GM23338 (cell line): Measurements from ENCODE around the gene TUBB2A. TPM values are rescaled to one million over a fixed set of nuclear protein-coding genes. Genes with fewer than 3 reads are reported as not detected.
A peak's percentile ranks its signal among the peaks of the same experiment; 100 is the strongest.
"Not testable (repeated sequence)": the region's sequence is repeated elsewhere in the genome, so short reads cannot be mapped to it uniquely, and the experiment has no call there.

Source experiments
- ATAC-seq: fragments of 200-7000 bp; cut with Tn5 transposase; 3 replicates; pipeline ENCODE4 v1.9.1; 2020
- DNase-seq: peaks from one replicate; pipeline ENCODE4 v3.0.0-alpha.2; 2015; ENCODE audit warnings: low spot score
- H2AFZ ChIP-seq: fragments of 200-600 bp; sonication (generic); 2 replicates; pipeline ENCODE4 v1.8.0; 2016; ENCODE audit warnings: antibody characterized with exemption, mild to moderate bottlenecking, moderate library complexity
- H3F3A ChIP-seq: fragments of 200-600 bp; sonication (generic); replicated peaks from 2 replicates; pipeline ENCODE4 v1.8.0; 2017; ENCODE audit warnings: antibody characterized with exemption, mixed run types, low read depth
- H3K27ac ChIP-seq: fragments of 200-600 bp; sonication (generic); 2 replicates; pipeline ENCODE4 v1.6.1; 2016; ENCODE audit warnings: low read depth
- H3K27me3 ChIP-seq: fragments of 200-600 bp; sonication (generic); 2 replicates; pipeline ENCODE4 v1.8.0; 2016; ENCODE audit warnings: mild to moderate bottlenecking, mixed run types, moderate library complexity; ENCODE audit not compliant: insufficient read depth
- H3K36me3 ChIP-seq: fragments of 200-600 bp; sonication (generic); 2 replicates; pipeline ENCODE4 v1.8.0; 2016; ENCODE audit warnings: mild to moderate bottlenecking; ENCODE audit not compliant: insufficient read depth
- H3K4me1 ChIP-seq: fragments of 200-600 bp; sonication (generic); 2 replicates; pipeline ENCODE4 v1.8.0; 2016; ENCODE audit warnings: mild to moderate bottlenecking, moderate library complexity; ENCODE audit not compliant: insufficient read depth
- H3K4me2 ChIP-seq: fragments of 200-600 bp; sonication (generic); 2 replicates; pipeline ENCODE4 v1.7.1; 2017; ENCODE audit warnings: mixed run types
- H3K4me3 ChIP-seq: fragments of 200-600 bp; sonication (generic); 2 replicates; pipeline ENCODE4 v1.6.1; 2016; ENCODE audit warnings: mixed run types
- H3K79me2 ChIP-seq: fragments of 200-600 bp; sonication (generic); replicated peaks from 2 replicates; pipeline ENCODE4 v1.8.0; 2017; ENCODE audit warnings: mild to moderate bottlenecking; ENCODE audit not compliant: insufficient read depth
- H3K9me2 ChIP-seq: fragments of 200-600 bp; sonication (generic); 2 replicates; pipeline ENCODE4 v1.8.0; 2017; ENCODE audit not compliant: insufficient read depth
- H4K20me1 ChIP-seq: fragments of 200-600 bp; sonication (generic); replicated peaks from 2 replicates; pipeline ENCODE4 v1.8.0; 2017; ENCODE audit warnings: mild to moderate bottlenecking; ENCODE audit not compliant: insufficient read depth
- H3K27ac Mint-ChIP-seq: 2 replicates; pipeline ENCODE4 v1.8.0; 2020; ENCODE audit warnings: inconsistent platforms, mild to moderate bottlenecking, moderate library complexity, mixed read lengths
- H3K27me3 Mint-ChIP-seq: 3 replicates; pipeline ENCODE4 v1.8.0; 2022; ENCODE audit warnings: low read depth, mild to moderate bottlenecking, moderate library complexity, mixed read lengths, inconsistent platforms; ENCODE audit not compliant: insufficient read depth, poor library complexity
- H3K36me3 Mint-ChIP-seq: 3 replicates; pipeline ENCODE4 v1.8.0; 2021; ENCODE audit warnings: low read depth, mild to moderate bottlenecking, inconsistent platforms, moderate library complexity, mixed read lengths
- H3K4me1 Mint-ChIP-seq: 3 replicates; pipeline ENCODE4 v1.8.0; 2020; ENCODE audit warnings: mild to moderate bottlenecking, inconsistent platforms, mixed read lengths
- H3K4me3 Mint-ChIP-seq: 3 replicates; pipeline ENCODE4 v1.8.0; 2021; ENCODE audit warnings: moderate library complexity, mild to moderate bottlenecking, inconsistent platforms, mixed read lengths
- H3K9me3 Mint-ChIP-seq: 3 replicates; pipeline ENCODE4 v1.8.0; 2020; ENCODE audit warnings: moderate library complexity, mild to moderate bottlenecking, inconsistent platforms, mixed read lengths
- NANOG ChIP-seq: IDR thresholded peaks from 2 replicates; pipeline ENCODE4 v1.6.1; 2016; ENCODE audit warnings: antibody characterized with exemption, borderline replicate concordance
- ZNF114 ChIP-seq: fragments of 250-450 bp; sonication (Bioruptor Pico); IDR thresholded peaks from 2 replicates; pipeline ENCODE4 v1.5.0; 2020; ENCODE audit warnings: mild to moderate bottlenecking, moderate library complexity
- polyA plus RNA-seq: library from polyadenylated mRNA; unstranded; fragments of >200 nt; fragmentation: Nextera tagmentation; extraction: Ambion mirVana; gene quantifications from 2 replicates; pipeline ENCODE4 v1.2.1, GENCODE V29; 2016
- total RNA-seq: library from RNA; depleted of rRNA; stranded (reverse); fragments of >200 nt; shearing (Covaris generic); gene quantifications from 2 replicates; pipeline ENCODE4 v1.2.3, GENCODE V29; 2014
- TF ChIP-seq, protein P1 (sequence below): IDR thresholded peaks from 2 replicates; pipeline ENCODE4 v1.6.1; 2016; ENCODE audit warnings: antibody characterized with exemption
- TF ChIP-seq, protein P2 (sequence below): fragments of 250-450 bp; sonication (Bioruptor Pico); IDR thresholded peaks from 2 replicates; pipeline ENCODE4 v1.5.0; 2020; ENCODE audit warnings: mild to moderate bottlenecking, moderate library complexity

TUBB2A gene
- total and polyA plus RNA-seq, 2 experiments from 2014 or later = 305 to 376 TPM

DNA sequence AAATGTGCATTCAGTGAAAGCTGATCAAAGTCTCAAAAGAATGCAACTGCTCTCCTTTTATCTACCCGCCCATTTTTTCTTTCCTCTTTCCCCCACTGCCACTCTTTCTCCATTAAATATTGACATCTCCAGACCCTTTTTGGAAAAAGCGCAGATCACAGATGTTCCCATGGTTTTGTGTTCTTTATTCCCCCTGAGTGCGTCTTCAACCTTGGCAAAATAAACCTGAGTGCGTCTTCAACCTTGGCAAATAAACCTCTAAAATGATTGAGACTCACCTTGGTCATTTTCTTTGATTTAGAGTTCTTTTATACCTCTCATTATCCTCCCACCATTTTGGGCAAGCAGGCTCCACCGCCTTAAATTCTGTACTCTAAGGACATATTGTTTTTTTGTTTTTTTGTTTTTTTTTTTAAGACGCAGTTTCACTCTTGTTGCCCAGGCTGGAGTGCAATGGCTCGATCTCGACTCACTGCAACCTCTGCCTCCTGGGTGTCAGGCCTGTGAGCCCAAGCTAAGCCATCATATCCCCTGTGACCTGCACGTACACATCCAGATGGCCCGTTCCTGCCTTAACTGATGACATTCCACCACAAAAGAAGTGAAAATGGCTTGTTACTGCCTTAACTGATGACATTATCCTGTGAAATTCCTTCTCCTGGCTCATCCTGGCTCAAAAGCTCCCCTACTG lies 9.3 kb upstream of the TUBB2A start:
- H3K9me3 Mint-ChIP-seq, H3K27me3 ChIP-seq, H3K36me3 ChIP-seq, H2AFZ ChIP-seq, H3K36me3 Mint-ChIP-seq, H3K9me2 ChIP-seq, DNase-seq, H3K79me2 ChIP-seq, ATAC-seq, H4K20me1 ChIP-seq: not testable (repeated sequence)
- Mint-ChIP-seq H3K4me3 (peak overlapping the region; percentile 20; the same call in 1 of the 3 replicates), H3K4me1 (peaks cover 52% of the 10 kb centered on the region), H3K27ac (peak overlapping the region; percentile 83), H3K27me3 (peaks cover 13% of the 10 kb centered on the region)
- Histone ChIP-seq H3F3A (peaks cover 25% of the 10 kb centered on the region), H3K4me2 (peak overlapping the region; percentile 40; the same call in 1 of the 2 replicates), H3K4me1 (peaks cover 45% of the 10 kb centered on the region), H3K4me3 (0 out of 2 replicates have a peak overlapping the region, but pooled peaks have one; percentile 15), H3K27ac (peak overlapping the region; percentile 94)
- TF ChIP-seq NANOG = peak; percentile 33; the same call in 1 of the 2 replicates

DNA sequence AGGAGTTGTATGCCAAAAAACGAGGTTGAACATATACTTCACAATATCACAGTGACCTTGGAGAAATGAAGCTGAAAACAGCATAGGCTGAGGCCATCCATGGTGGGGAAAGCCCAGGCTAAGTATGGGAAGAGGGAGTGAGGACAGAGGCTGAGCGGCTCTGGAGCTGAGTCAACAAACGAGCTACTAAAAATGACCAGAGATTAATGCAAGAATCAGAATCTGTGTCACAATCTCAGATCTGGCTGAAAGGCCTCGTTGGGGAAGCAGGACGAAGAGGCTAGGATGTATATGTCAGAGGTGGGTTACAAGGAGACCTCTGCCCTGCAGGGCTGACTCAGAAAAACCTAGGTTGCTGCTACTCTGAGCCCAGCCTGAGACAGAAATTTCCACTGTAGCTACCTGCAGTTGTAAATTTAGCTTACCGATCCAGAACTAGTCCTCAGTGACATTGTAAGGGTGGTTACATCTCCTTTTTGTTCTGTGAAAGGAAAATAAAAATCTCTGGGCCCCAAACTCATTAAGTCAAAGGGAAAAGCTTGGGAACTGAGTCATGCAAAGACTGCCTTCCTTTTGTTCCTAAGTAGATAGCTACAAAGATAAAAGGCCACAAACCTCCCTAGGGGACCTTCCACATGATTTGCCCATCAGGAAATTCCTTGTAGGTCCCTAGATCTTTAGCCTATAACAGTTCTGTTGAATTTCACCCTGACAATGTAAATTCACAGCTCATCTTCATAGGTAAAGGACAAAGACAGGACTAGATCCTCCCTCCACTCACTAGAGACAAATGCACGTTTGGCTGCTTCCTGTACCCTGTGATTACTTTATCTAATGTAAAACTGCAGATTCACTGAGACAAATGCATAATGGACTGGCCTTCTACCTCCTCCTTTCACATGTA lies 8.5 kb upstream of the TUBB2A start:
- Histone ChIP-seq H3K27me3 (no peaks in the 10 kb centered on the region), H4K20me1 (no peaks in the 10 kb centered on the region), H3K79me2 (peaks cover 5% of the 10 kb centered on the region; the same call in 1 of the 2 replicates), H3K36me3 (no peaks in the 10 kb centered on the region), H3K4me3 (peak overlapping the region; percentile 35), H3K27ac (peak overlapping the region; percentile 94), H3F3A (peaks cover 25% of the 10 kb centered on the region), H2AFZ (no peak overlapping the region), H3K9me2 (no peaks in the 10 kb centered on the region), H3K4me2 (peak overlapping the region; percentile 73), H3K4me1 (peaks cover 51% of the 10 kb centered on the region)
- peak overlapping the region; percentile 46; the same call in 2 of the 3 replicates for H3K4me3 Mint-ChIP-seq
- ATAC-seq = peak; percentile 40
- H3K9me3 Mint-ChIP-seq = peaks cover 8% of the 10 kb centered on the region; the same call in 2 of the 3 replicates
- peaks cover 13% of the 10 kb centered on the region for H3K27me3 Mint-ChIP-seq
- H3K27ac Mint-ChIP-seq = peak overlapping the region; percentile 83
- TF ChIP-seq, protein P1, sequence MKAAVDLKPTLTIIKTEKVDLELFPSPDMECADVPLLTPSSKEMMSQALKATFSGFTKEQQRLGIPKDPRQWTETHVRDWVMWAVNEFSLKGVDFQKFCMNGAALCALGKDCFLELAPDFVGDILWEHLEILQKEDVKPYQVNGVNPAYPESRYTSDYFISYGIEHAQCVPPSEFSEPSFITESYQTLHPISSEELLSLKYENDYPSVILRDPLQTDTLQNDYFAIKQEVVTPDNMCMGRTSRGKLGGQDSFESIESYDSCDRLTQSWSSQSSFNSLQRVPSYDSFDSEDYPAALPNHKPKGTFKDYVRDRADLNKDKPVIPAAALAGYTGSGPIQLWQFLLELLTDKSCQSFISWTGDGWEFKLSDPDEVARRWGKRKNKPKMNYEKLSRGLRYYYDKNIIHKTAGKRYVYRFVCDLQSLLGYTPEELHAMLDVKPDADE = peak; percentile 44; the same call in 1 of the 2 replicates
- TF ChIP-seq NANOG (peak; percentile 88), ZNF114 (no peak)
- TF ChIP-seq, protein P2, sequence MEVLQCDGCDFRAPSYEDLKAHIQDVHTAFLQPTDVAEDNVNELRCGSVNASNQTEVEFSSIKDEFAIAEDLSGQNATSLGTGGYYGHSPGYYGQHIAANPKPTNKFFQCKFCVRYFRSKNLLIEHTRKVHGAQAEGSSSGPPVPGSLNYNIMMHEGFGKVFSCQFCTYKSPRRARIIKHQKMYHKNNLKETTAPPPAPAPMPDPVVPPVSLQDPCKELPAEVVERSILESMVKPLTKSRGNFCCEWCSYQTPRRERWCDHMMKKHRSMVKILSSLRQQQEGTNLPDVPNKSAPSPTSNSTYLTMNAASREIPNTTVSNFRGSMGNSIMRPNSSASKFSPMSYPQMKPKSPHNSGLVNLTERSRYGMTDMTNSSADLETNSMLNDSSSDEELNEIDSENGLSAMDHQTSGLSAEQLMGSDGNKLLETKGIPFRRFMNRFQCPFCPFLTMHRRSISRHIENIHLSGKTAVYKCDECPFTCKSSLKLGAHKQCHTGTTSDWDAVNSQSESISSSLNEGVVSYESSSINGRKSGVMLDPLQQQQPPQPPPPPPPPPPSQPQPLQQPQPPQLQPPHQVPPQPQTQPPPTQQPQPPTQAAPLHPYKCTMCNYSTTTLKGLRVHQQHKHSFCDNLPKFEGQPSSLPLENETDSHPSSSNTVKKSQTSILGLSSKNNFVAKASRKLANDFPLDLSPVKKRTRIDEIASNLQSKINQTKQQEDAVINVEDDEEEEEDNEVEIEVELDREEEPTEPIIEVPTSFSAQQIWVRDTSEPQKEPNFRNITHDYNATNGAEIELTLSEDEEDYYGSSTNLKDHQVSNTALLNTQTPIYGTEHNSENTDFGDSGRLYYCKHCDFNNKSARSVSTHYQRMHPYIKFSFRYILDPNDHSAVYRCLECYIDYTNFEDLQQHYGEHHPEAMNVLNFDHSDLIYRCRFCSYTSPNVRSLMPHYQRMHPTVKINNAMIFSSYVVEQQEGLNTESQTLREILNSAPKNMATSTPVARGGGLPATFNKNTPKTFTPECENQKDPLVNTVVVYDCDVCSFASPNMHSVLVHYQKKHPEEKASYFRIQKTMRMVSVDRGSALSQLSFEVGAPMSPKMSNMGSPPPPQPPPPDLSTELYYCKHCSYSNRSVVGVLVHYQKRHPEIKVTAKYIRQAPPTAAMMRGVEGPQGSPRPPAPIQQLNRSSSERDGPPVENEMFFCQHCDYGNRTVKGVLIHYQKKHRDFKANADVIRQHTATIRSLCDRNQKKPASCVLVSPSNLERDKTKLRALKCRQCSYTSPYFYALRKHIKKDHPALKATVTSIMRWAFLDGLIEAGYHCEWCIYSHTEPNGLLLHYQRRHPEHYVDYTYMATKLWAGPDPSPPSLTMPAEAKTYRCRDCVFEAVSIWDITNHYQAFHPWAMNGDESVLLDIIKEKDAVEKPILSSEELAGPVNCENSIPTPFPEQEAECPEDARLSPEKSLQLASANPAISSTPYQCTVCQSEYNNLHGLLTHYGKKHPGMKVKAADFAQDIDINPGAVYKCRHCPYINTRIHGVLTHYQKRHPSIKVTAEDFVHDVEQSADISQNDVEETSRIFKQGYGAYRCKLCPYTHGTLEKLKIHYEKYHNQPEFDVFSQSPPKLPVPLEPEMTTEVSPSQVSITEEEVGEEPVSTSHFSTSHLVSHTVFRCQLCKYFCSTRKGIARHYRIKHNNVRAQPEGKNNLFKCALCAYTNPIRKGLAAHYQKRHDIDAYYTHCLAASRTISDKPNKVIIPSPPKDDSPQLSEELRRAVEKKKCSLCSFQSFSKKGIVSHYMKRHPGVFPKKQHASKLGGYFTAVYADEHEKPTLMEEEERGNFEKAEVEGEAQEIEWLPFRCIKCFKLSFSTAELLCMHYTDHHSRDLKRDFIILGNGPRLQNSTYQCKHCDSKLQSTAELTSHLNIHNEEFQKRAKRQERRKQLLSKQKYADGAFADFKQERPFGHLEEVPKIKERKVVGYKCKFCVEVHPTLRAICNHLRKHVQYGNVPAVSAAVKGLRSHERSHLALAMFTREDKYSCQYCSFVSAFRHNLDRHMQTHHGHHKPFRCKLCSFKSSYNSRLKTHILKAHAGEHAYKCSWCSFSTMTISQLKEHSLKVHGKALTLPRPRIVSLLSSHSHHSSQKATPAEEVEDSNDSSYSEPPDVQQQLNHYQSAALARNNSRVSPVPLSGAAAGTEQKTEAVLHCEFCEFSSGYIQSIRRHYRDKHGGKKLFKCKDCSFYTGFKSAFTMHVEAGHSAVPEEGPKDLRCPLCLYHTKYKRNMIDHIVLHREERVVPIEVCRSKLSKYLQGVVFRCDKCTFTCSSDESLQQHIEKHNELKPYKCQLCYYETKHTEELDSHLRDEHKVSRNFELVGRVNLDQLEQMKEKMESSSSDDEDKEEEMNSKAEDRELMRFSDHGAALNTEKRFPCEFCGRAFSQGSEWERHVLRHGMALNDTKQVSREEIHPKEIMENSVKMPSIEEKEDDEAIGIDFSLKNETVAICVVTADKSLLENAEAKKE (CRISPR knock-in tag) = 0 out of 2 replicates have a peak, but pooled peaks have one; percentile 53
- H3K4me1 Mint-ChIP-seq = peaks cover 60% of the 10 kb centered on the region
- DNase-seq = peak; percentile 83
- H3K36me3 Mint-ChIP-seq = peaks cover 5% of the 10 kb centered on the region; the same call in 1 of the 3 replicates
